HL-60 (cell line): ENCODE data around the gene PASK.
A peak's percentile ranks its signal among the peaks of the same experiment; 100 is the strongest.

Source experiments
- GABPA ChIP-seq: IDR thresholded peaks from 2 replicates; pipeline ENCODE4 v1.6.1; 2012; ENCODE audit warnings: low read depth
- POLR2AphosphoS5 ChIP-seq: IDR thresholded peaks from 2 replicates; pipeline ENCODE4 v1.6.1; 2012; ENCODE audit warnings: low read depth
- SPI1 ChIP-seq: IDR thresholded peaks from 2 replicates; pipeline ENCODE4 v1.6.1; 2012; ENCODE audit warnings: low read depth, mild to moderate bottlenecking, borderline replicate concordance
- TF ChIP-seq, protein P1 (sequence below): IDR thresholded peaks from one replicate; pipeline ENCODE4 v1.5.1; 2011; ENCODE audit warnings: low read length, control low read depth, inconsistent platforms; ENCODE audit not compliant: insufficient read depth
- TF ChIP-seq, protein P2 (sequence below): IDR thresholded peaks from 2 replicates; pipeline ENCODE4 v1.6.1; 2012; ENCODE audit warnings: low read depth; ENCODE audit not compliant: insufficient replicate concordance

DNA sequence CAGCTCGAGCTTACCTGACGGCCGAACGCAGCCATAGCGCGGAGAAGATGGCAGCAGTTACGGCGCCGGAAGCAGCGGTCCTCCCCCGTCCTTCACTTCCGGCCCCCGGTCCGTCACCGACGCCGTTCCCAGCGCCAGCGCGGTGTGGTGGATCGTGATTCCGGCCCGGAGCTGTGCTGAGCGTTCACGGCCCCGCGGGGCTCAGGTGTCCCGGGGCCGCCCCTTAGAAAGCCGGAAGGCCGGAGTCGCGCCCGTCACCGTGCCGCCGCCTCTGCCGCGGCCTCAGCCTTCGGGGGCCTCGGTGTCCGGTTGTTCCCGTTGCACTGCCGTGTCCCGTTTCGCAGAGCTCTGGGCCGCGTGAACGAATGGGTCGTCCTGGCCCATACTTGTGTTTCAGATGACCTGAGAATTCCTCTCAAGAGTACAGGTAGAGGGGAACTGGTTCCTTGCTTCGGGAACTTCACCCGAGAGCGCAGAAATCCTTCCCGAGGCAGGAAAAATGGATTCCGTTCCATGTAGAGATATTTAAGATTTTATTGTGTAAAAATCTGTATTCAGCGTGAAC, 47.0 kb downstream of the PASK start, which contains the start of gene MTERF4:
- TF ChIP-seq, protein P1, sequence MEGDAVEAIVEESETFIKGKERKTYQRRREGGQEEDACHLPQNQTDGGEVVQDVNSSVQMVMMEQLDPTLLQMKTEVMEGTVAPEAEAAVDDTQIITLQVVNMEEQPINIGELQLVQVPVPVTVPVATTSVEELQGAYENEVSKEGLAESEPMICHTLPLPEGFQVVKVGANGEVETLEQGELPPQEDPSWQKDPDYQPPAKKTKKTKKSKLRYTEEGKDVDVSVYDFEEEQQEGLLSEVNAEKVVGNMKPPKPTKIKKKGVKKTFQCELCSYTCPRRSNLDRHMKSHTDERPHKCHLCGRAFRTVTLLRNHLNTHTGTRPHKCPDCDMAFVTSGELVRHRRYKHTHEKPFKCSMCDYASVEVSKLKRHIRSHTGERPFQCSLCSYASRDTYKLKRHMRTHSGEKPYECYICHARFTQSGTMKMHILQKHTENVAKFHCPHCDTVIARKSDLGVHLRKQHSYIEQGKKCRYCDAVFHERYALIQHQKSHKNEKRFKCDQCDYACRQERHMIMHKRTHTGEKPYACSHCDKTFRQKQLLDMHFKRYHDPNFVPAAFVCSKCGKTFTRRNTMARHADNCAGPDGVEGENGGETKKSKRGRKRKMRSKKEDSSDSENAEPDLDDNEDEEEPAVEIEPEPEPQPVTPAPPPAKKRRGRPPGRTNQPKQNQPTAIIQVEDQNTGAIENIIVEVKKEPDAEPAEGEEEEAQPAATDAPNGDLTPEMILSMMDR: no peak
- TF ChIP-seq POLR2AphosphoS5 (peak; percentile 94), SPI1 (no peak), GABPA (peak; percentile 100)
- TF ChIP-seq, protein P2, sequence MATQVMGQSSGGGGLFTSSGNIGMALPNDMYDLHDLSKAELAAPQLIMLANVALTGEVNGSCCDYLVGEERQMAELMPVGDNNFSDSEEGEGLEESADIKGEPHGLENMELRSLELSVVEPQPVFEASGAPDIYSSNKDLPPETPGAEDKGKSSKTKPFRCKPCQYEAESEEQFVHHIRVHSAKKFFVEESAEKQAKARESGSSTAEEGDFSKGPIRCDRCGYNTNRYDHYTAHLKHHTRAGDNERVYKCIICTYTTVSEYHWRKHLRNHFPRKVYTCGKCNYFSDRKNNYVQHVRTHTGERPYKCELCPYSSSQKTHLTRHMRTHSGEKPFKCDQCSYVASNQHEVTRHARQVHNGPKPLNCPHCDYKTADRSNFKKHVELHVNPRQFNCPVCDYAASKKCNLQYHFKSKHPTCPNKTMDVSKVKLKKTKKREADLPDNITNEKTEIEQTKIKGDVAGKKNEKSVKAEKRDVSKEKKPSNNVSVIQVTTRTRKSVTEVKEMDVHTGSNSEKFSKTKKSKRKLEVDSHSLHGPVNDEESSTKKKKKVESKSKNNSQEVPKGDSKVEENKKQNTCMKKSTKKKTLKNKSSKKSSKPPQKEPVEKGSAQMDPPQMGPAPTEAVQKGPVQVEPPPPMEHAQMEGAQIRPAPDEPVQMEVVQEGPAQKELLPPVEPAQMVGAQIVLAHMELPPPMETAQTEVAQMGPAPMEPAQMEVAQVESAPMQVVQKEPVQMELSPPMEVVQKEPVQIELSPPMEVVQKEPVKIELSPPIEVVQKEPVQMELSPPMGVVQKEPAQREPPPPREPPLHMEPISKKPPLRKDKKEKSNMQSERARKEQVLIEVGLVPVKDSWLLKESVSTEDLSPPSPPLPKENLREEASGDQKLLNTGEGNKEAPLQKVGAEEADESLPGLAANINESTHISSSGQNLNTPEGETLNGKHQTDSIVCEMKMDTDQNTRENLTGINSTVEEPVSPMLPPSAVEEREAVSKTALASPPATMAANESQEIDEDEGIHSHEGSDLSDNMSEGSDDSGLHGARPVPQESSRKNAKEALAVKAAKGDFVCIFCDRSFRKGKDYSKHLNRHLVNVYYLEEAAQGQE: peak; percentile 72
